ENCODE data around the gene NET1.
A peak's percentile ranks its signal among the peaks of the same experiment; 100 is the strongest.
"Not testable (repeated sequence)": the region's sequence is repeated elsewhere in the genome, so short reads cannot be mapped to it uniquely, and the experiment has no call there.

Gene NET1

GRCh38 chr10:5458425-5458824 lies 46.1 kb downstream of the NET1 start:
- no peak for DNase-seq (ENCODE audit: low read depth, low spot score)
- no peak overlapping the region for H3K4me3 ChIP-seq (ENCODE audit: low read length)

GRCh38 chr10:5458949-5459747 lies 46.8 kb downstream of the NET1 start:
- H3K4me3 ChIP-seq (ENCODE audit: low read length) = no peak overlapping the region
- no peak for DNase-seq (ENCODE audit: low read depth, low spot score)

- no peak for DNase-seq (ENCODE audit: low read depth, low spot score)
Observed at GRCh38 chr10:5460468-5461202, 48.3 kb downstream of the NET1 start.

GRCh38 chr10:5461203-5461588 lies 48.8 kb downstream of the NET1 start:
- DNase-seq (ENCODE audit: low read depth, low spot score) = no peak
- no peak overlapping the region for H3K4me3 ChIP-seq (ENCODE audit: low read length)

More at GRCh38 chr10:5460468-5461202, 48.3 kb downstream of the NET1 start:
- no peak overlapping the region for H3K4me3 ChIP-seq (ENCODE audit: low read length)

- DNase-seq (ENCODE audit: low read depth, low spot score) = no peak
- H3K4me3 ChIP-seq (ENCODE audit: low read length) = no peak overlapping the region
Observed at GRCh38 chr10:5461914-5462840, 49.8 kb downstream of the NET1 start.

GRCh38 chr10:5462841-5463293 lies 50.5 kb downstream of the NET1 start:
- no peak for DNase-seq (ENCODE audit: low read depth, low spot score)
- no peak overlapping the region for H3K4me3 ChIP-seq (ENCODE audit: low read length)

- no peak for DNase-seq (ENCODE audit: low read depth, low spot score)
- no peak overlapping the region for H3K4me3 ChIP-seq (ENCODE audit: low read length)
Observed at GRCh38 chr10:5464546-5464945, 52.2 kb downstream of the NET1 start.

- no peak overlapping the region for H3K4me3 ChIP-seq (ENCODE audit: low read length)
- DNase-seq (ENCODE audit: low read depth, low spot score) = no peak
Observed at GRCh38 chr10:5465976-5466450, 53.7 kb downstream of the NET1 start.

GRCh38 chr10:5466451-5467206 lies 54.3 kb downstream of the NET1 start:
- peak; percentile 40 for DNase-seq (ENCODE audit: low read depth, low spot score)
- H3K4me3 ChIP-seq (ENCODE audit: low read length) = no peak overlapping the region

- H3K4me3 ChIP-seq (ENCODE audit: low read length) = no peak overlapping the region
- no peak for DNase-seq (ENCODE audit: low read depth, low spot score)
Observed at GRCh38 chr10:5467207-5467535, 54.8 kb downstream of the NET1 start.

- DNase-seq (ENCODE audit: low read depth, low spot score) = no peak
- no peak overlapping the region for H3K4me3 ChIP-seq (ENCODE audit: low read length)
Observed at GRCh38 chr10:5467634-5468255, 55.4 kb downstream of the NET1 start.

- no peak overlapping the region for H3K4me3 ChIP-seq (ENCODE audit: low read length)
- no peak for DNase-seq (ENCODE audit: low read depth, low spot score)
Observed at GRCh38 chr10:5468262-5469106, 56.1 kb downstream of the NET1 start.

GRCh38 chr10:5469353-5470061 lies 57.1 kb downstream of the NET1 start:
- H3K4me3 ChIP-seq (ENCODE audit: low read length) = no peak overlapping the region
- DNase-seq (ENCODE audit: low read depth, low spot score) = no peak

GRCh38 chr10:5470062-5470751 lies 57.9 kb downstream of the NET1 start:
- no peak for DNase-seq (ENCODE audit: low read depth, low spot score)
- H3K4me3 ChIP-seq (ENCODE audit: low read length) = no peak overlapping the region

- not testable (repeated sequence) for H3K4me3 ChIP-seq (ENCODE audit: low read length); DNase-seq (ENCODE audit: low read depth, low spot score)
Observed at GRCh38 chr10:5474642-5475041, 62.3 kb downstream of the NET1 start.

- DNase-seq (ENCODE audit: low read depth, low spot score); H3K4me3 ChIP-seq (ENCODE audit: low read length): not testable (repeated sequence)
Observed at GRCh38 chr10:5475088-5475487, 62.7 kb downstream of the NET1 start.

All from Jurkat, Clone E6-1 (cell line).